CD14-positive monocyte (primary cell): Measurements from ENCODE around the gene LAMA1. TPM values are rescaled to one million over a fixed set of nuclear protein-coding genes. Genes with fewer than 3 reads are reported as not detected.
"Not testable (repeated sequence)": the region's sequence is repeated elsewhere in the genome, so short reads cannot be mapped to it uniquely, and the experiment has no call there.

Experiments used
- DNase-seq, 3 donors: peaks; one replicate each; pipeline ENCODE4 v3.0.0-alpha.2; 2011 to 2022
- H2AFZ ChIP-seq: 2 replicates; pipeline ENCODE4 v1.6.0; 2012; ENCODE audit warnings: mild to moderate bottlenecking, low read depth, low read length, inconsistent platforms; ENCODE audit not compliant: insufficient read depth, poor library complexity, severe bottlenecking
- H3K27ac ChIP-seq, 2 donors: 1 replicate in 1 of 2; 2 replicates in 1 of 2; pipeline ENCODE4 v1.5.1; 2012 to 2013; ENCODE audit warnings: low read length in 2 of 2, control low read depth in 1 of 2, inconsistent platforms in 1 of 2, low read depth in 1 of 2, mild to moderate bottlenecking in 1 of 2
- H3K27me3 ChIP-seq, 2 donors: one replicate each; pipeline versions ENCODE4 v1.6.0 to v1.6.1; 2011 to 2013; ENCODE audit warnings: low read length in 2 of 2; ENCODE audit not compliant: control insufficient read depth in 2 of 2, insufficient read depth in 2 of 2
- H3K36me3 ChIP-seq, 2 donors: replicated peaks in 1 of 2; 1 replicate in 1 of 2; 2 replicates in 1 of 2; pipeline versions ENCODE4 v1.5.1 to v1.6.1; 2012 to 2013; ENCODE audit warnings: low read length in 2 of 2, control low read depth in 1 of 2, inconsistent platforms in 1 of 2, mild to moderate bottlenecking in 1 of 2; ENCODE audit not compliant: insufficient read depth in 2 of 2, control insufficient read depth in 1 of 2
- H3K4me1 ChIP-seq, 2 donors: 1 replicate in 1 of 2; 2 replicates in 1 of 2; pipeline versions ENCODE4 v1.5.1 to v1.6.1; 2012 to 2013; ENCODE audit warnings: low read length in 2 of 2, control low read depth in 1 of 2, inconsistent platforms in 1 of 2, mild to moderate bottlenecking in 1 of 2, moderate library complexity in 1 of 2; ENCODE audit not compliant: insufficient read depth in 2 of 2, control insufficient read depth in 1 of 2
- H3K4me2 ChIP-seq: replicated peaks from 2 replicates; pipeline ENCODE3; 2012; ENCODE audit warnings: low read length, moderate library complexity, mild to moderate bottlenecking; ENCODE audit not compliant: poor library complexity, severe bottlenecking; ENCODE audit errors: extremely low read depth
- H3K4me3 ChIP-seq, 3 experiments: fragments of 200-600 bp in 1 of 3; sonication (generic) in 1 of 3; replicated peaks in 1 of 3; 1 replicate in 2 of 3; 2 replicates in 1 of 3; pipeline ENCODE4 v1.5.1; 2011 to 2013; ENCODE audit warnings: low read length in 3 of 3, mild to moderate bottlenecking in 3 of 3, control low read depth in 2 of 3, low read depth in 2 of 3, inconsistent platforms in 1 of 3, moderate library complexity in 1 of 3
- H3K79me2 ChIP-seq: 2 replicates; pipeline ENCODE4 v1.6.0; 2012; ENCODE audit warnings: mild to moderate bottlenecking, control low read depth, inconsistent platforms, low read length, moderate library complexity; ENCODE audit not compliant: insufficient read depth
- H3K9ac ChIP-seq: 2 replicates; pipeline ENCODE4 v1.6.0; 2017; ENCODE audit warnings: low read length, mild to moderate bottlenecking; ENCODE audit not compliant: insufficient read depth, poor library complexity, severe bottlenecking
- H3K9me3 ChIP-seq, 2 donors: replicated peaks in 1 of 2; 1 replicate in 1 of 2; 2 replicates in 1 of 2; pipeline versions ENCODE4 v1.5.1 to v1.6.1; 2012 to 2013; ENCODE audit warnings: low read length in 2 of 2, control low read depth in 1 of 2; ENCODE audit not compliant: control insufficient read depth in 1 of 2, insufficient read depth in 1 of 2
- H4K20me1 ChIP-seq: 2 replicates; pipeline ENCODE4 v1.6.0; 2012; ENCODE audit warnings: mild to moderate bottlenecking, low read length, control low read depth, moderate library complexity; ENCODE audit not compliant: insufficient read depth
- H3K27ac Mint-ChIP-seq, 7 donors: one replicate each; pipeline ENCODE4 v1.8.0; 2020; ENCODE audit warnings: mild to moderate bottlenecking in 7 of 7, mixed read lengths in 7 of 7, moderate library complexity in 6 of 7, inconsistent platforms in 2 of 7
- H3K27me3 Mint-ChIP-seq, 3 donors: one replicate each; pipeline ENCODE4 v1.8.0; 2021 to 2022; ENCODE audit warnings: low read depth in 3 of 3, mild to moderate bottlenecking in 3 of 3, mixed read lengths in 3 of 3, moderate library complexity in 3 of 3, inconsistent platforms in 1 of 3
- H3K36me3 Mint-ChIP-seq, 2 donors: one replicate each; pipeline ENCODE4 v1.8.0; 2020; ENCODE audit warnings: mixed read lengths in 2 of 2, inconsistent platforms in 1 of 2, mild to moderate bottlenecking in 1 of 2
- H3K4me1 Mint-ChIP-seq: one replicate; pipeline ENCODE4 v1.8.0; 2020; ENCODE audit warnings: mild to moderate bottlenecking, mixed read lengths
- H3K4me3 Mint-ChIP-seq, 2 donors: one replicate each; pipeline ENCODE4 v1.8.0; 2020; ENCODE audit warnings: mild to moderate bottlenecking in 2 of 2, mixed read lengths in 2 of 2, moderate library complexity in 1 of 2
- H3K9me3 Mint-ChIP-seq, 7 donors: one replicate each; pipeline ENCODE4 v1.8.0; 2020 to 2022; ENCODE audit warnings: mixed read lengths in 7 of 7, mild to moderate bottlenecking in 6 of 7, moderate library complexity in 6 of 7, inconsistent platforms in 2 of 7
- WGBS: methylation state at CpG from one replicate; pipeline ENCODE4 v1.1.5; 2013; ENCODE audit warnings: missing lambda C conversion rate; ENCODE audit not compliant: insufficient coverage; 5-methylcytosine and 5-hydroxymethylcytosine counted together
- intact Hi-C, 2 donors: fragments of 100-400 bp; cut with micrococcal nuclease; formaldehyde crosslinking; loops; one replicate each; pipeline versions ENCODE4 v1.15.0 to v1.15.1; 2023
- polyA plus RNA-seq, 3 donors: library from polyadenylated mRNA; depleted of rRNA in 1 of 3; unstranded in 2 of 3; stranded (reverse) in 1 of 3; fragments of 300-500 nt in 2 of 3; fragments of >200 nt in 1 of 3; fragmentation: Illumina TruSeq in 2 of 3; gene quantifications; 1 replicate in 2 of 3; 2 replicates in 1 of 3; pipeline ENCODE4 v1.2.3, GENCODE V29; 2012 to 2021
- TF ChIP-seq, protein P1 (sequence below): fragments of 200-600 bp; IDR thresholded peaks from one replicate; pipeline ENCODE4 v1.8.0; 2022; ENCODE audit warnings: antibody characterized with exemption, mild to moderate bottlenecking

LAMA1 gene
- polyA plus RNA-seq, 3 donors, result not detected

GRCh38 chr18:7147399-7147798 lies 29.8 kb upstream of the LAMA1 start:
- H3K4me3 ChIP-seq, result no peak overlapping the region
- intact Hi-C loops, result no loop called here
- H4K20me1 ChIP-seq, result no peaks in the 10 kb centered on the region
- H3K9me3 Mint-ChIP-seq, result peaks cover 0 to 3% (median 0%) of the 10 kb centered on the region in 7 donors
- H3K4me1 Mint-ChIP-seq, result no peaks in the 10 kb centered on the region
- no peak for DNase-seq
- H3K79me2 ChIP-seq, result no peaks in the 10 kb centered on the region
- no peak overlapping the region for H3K27ac ChIP-seq
- no peak overlapping the region for H3K4me3 Mint-ChIP-seq
- H2AFZ ChIP-seq, result no peak overlapping the region
- TF ChIP-seq, protein P1, sequence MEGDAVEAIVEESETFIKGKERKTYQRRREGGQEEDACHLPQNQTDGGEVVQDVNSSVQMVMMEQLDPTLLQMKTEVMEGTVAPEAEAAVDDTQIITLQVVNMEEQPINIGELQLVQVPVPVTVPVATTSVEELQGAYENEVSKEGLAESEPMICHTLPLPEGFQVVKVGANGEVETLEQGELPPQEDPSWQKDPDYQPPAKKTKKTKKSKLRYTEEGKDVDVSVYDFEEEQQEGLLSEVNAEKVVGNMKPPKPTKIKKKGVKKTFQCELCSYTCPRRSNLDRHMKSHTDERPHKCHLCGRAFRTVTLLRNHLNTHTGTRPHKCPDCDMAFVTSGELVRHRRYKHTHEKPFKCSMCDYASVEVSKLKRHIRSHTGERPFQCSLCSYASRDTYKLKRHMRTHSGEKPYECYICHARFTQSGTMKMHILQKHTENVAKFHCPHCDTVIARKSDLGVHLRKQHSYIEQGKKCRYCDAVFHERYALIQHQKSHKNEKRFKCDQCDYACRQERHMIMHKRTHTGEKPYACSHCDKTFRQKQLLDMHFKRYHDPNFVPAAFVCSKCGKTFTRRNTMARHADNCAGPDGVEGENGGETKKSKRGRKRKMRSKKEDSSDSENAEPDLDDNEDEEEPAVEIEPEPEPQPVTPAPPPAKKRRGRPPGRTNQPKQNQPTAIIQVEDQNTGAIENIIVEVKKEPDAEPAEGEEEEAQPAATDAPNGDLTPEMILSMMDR, result no peak
- no peaks in the 10 kb centered on the region for H3K36me3 ChIP-seq
- H3K9me3 ChIP-seq, result peaks cover 0 to 7% of the 10 kb centered on the region in 2 donors
- H3K4me1 ChIP-seq, result no peaks in the 10 kb centered on the region
- H3K9ac ChIP-seq, result no peak overlapping the region
- no peak overlapping the region for H3K27ac Mint-ChIP-seq
- peaks cover 0 to 7% (median 7%) of the 10 kb centered on the region in 3 donors for H3K27me3 Mint-ChIP-seq
- no peaks in the 10 kb centered on the region for H3K27me3 ChIP-seq
- WGBS, result 87% methylated on average over 4 of the region's 7 CpGs
- no peak overlapping the region for H3K4me2 ChIP-seq
- no peaks in the 10 kb centered on the region for H3K36me3 Mint-ChIP-seq

- no peaks in the 10 kb centered on the region for H3K27me3 ChIP-seq
- peaks cover 0 to 7% of the 10 kb centered on the region in 2 donors for H3K9me3 ChIP-seq
- H3K4me1 ChIP-seq, result no peaks in the 10 kb centered on the region
- no CpG with 5 or more reads among the region's 1 CpG for WGBS
- H3K27me3 Mint-ChIP-seq, result peaks cover 2 to 7% (median 5%) of the 10 kb centered on the region in 3 donors
- no peak overlapping the region for H3K27ac ChIP-seq
- no peaks in the 10 kb centered on the region for H3K36me3 ChIP-seq
- DNase-seq, result no peak
- H3K9ac ChIP-seq, result no peak overlapping the region
- H3K36me3 Mint-ChIP-seq, result no peaks in the 10 kb centered on the region
- H3K4me2 ChIP-seq, result no peak overlapping the region
- no peak overlapping the region for H3K27ac Mint-ChIP-seq
- H3K4me3 ChIP-seq, result no peak overlapping the region
- no peaks in the 10 kb centered on the region for H4K20me1 ChIP-seq
- no peak overlapping the region for H3K4me3 Mint-ChIP-seq
- intact Hi-C loops, result no loop called here
- no peak overlapping the region for H2AFZ ChIP-seq
- peaks cover 0 to 3% (median 0%) of the 10 kb centered on the region in 7 donors for H3K9me3 Mint-ChIP-seq
- TF ChIP-seq, protein P1, result no peak
- no peaks in the 10 kb centered on the region for H3K4me1 Mint-ChIP-seq
- no peaks in the 10 kb centered on the region for H3K79me2 ChIP-seq
Observed at GRCh38 chr18:7146067-7146466, 28.5 kb upstream of the LAMA1 start.

DNA sequence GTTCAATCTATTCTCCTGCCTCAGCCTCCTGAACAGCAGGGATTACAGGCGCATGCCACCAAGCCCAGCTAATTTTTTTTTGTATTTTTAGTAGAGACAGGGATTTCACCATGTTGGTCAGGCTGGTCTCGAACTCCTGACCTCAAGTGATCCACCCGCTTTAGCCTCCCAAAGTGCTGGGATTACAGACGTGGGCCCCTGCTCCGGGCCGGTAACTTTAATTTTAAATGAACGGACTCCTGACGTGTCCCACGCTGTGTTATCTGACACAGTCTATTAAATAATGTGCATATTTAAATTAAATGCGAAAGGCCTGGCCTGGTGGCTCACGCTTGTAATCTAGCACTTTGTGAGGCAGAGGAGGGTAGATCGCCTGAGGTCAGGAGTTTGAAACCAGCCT lies 27.3 kb upstream of the LAMA1 start:
- H2AFZ ChIP-seq, H3K27me3 ChIP-seq, H4K20me1 ChIP-seq, H3K9me3 Mint-ChIP-seq, H3K27me3 Mint-ChIP-seq, H3K27ac ChIP-seq, intact Hi-C loops, H3K4me2 ChIP-seq, H3K9me3 ChIP-seq, H3K4me1 ChIP-seq, DNase-seq, H3K36me3 ChIP-seq, H3K9ac ChIP-seq, H3K27ac Mint-ChIP-seq, H3K4me1 Mint-ChIP-seq, H3K4me3 ChIP-seq, H3K79me2 ChIP-seq, H3K36me3 Mint-ChIP-seq, H3K4me3 Mint-ChIP-seq: not testable (repeated sequence)
- WGBS, result 93% methylated on average over 2 of the region's 12 CpGs
